ENCODE data around the gene NTM. TPM values are rescaled to one million over a fixed set of nuclear protein-coding genes. Genes with fewer than 3 reads are reported as not detected.

NTM gene
- total and polyA plus RNA-seq, 2 donors from 2014 or later = 0.92 to 10.3 TPM

DNA sequence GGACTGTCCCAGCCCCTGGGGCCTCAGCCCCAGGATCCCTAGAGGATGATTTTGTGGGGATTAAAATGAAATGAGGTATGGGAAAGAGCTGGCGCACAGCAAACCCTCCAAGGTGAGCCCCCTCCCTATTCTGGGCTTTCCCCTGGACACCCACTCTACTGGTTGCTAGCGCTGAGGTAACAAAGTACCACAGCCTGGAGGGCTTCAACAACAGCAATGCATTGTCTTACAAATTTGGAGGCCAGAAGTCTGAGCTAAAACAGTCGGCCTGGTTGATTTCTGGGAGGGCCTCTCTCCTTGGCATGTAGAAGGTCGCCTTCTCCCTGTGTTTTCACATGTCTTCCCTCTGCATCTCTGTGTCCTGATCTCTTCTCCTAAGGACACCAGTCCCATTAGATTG lies 913.6 kb downstream of the NTM start:
- H3K9me3 ChIP-seq (ENCODE audit: control insufficient read depth in 2 of 3, insufficient read depth in 1 of 3, low read length in 3 of 3) = no peaks in the 10 kb centered on the region
- H3K4me1 ChIP-seq (ENCODE audit: control insufficient read depth in 2 of 3, insufficient read depth in 2 of 3, low read depth in 1 of 3, low read length in 3 of 3) = no peaks in the 10 kb centered on the region
- no peak overlapping the region for H3K9ac ChIP-seq (ENCODE audit: low read length in 3 of 3)
- no peak overlapping the region for H3K27ac ChIP-seq (ENCODE audit: low read depth in 2 of 2, low read length in 2 of 2)
- TF ChIP-seq, protein P1, sequence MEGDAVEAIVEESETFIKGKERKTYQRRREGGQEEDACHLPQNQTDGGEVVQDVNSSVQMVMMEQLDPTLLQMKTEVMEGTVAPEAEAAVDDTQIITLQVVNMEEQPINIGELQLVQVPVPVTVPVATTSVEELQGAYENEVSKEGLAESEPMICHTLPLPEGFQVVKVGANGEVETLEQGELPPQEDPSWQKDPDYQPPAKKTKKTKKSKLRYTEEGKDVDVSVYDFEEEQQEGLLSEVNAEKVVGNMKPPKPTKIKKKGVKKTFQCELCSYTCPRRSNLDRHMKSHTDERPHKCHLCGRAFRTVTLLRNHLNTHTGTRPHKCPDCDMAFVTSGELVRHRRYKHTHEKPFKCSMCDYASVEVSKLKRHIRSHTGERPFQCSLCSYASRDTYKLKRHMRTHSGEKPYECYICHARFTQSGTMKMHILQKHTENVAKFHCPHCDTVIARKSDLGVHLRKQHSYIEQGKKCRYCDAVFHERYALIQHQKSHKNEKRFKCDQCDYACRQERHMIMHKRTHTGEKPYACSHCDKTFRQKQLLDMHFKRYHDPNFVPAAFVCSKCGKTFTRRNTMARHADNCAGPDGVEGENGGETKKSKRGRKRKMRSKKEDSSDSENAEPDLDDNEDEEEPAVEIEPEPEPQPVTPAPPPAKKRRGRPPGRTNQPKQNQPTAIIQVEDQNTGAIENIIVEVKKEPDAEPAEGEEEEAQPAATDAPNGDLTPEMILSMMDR (IDR thresholded peaks at IDR 0.05; ENCODE audit: borderline replicate concordance, extremely low read depth, insufficient read depth) = no peak
- no peaks in the 10 kb centered on the region for H3K27me3 ChIP-seq (ENCODE audit: control insufficient read depth, insufficient read depth, low read length)
- no peak for FAIRE-seq
- DNase-seq = no peak
- intact Hi-C loops (cut with DNase I) = no loop called here
- H3K4me3 ChIP-seq (ENCODE audit: low read length in 3 of 3) = no peak overlapping the region
- no peaks in the 10 kb centered on the region for H3K36me3 ChIP-seq (ENCODE audit: control insufficient read depth in 2 of 3, insufficient read depth in 3 of 3, low read length in 3 of 3)

DNA sequence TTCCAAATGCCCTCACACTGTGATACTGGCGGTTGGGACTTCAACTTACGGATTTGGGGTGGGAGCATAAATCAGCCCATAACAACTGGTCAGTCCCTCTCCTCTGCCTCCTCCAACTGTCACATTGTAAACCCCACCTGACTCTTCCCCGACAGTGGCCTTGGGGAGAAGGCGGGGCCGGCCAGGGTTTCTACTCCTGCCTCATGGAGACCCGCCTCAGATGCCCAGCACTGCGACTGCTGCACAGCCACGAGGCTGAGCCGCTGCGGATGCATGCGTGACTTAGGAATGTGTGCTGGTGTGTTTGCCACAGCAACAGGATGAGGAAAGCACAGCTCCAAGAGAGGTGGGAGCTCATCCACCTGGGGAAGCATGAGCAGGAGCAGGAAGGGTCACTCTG lies 914.2 kb downstream of the NTM start:
- no peaks in the 10 kb centered on the region for H3K27me3 ChIP-seq (ENCODE audit: control insufficient read depth, insufficient read depth, low read length)
- DNase-seq = no peak
- intact Hi-C loops (cut with DNase I) = no loop called here
- H3K4me1 ChIP-seq (ENCODE audit: control insufficient read depth in 2 of 3, insufficient read depth in 2 of 3, low read depth in 1 of 3, low read length in 3 of 3) = no peaks in the 10 kb centered on the region
- no peak overlapping the region for H3K27ac ChIP-seq (ENCODE audit: low read depth in 2 of 2, low read length in 2 of 2)
- no peak overlapping the region for H3K4me3 ChIP-seq (ENCODE audit: low read length in 3 of 3)
- H3K9me3 ChIP-seq (ENCODE audit: control insufficient read depth in 2 of 3, insufficient read depth in 1 of 3, low read length in 3 of 3) = no peaks in the 10 kb centered on the region
- TF ChIP-seq, protein P1 (IDR thresholded peaks at IDR 0.05; ENCODE audit: borderline replicate concordance, extremely low read depth, insufficient read depth) = no peak
- FAIRE-seq = no peak
- no peaks in the 10 kb centered on the region for H3K36me3 ChIP-seq (ENCODE audit: control insufficient read depth in 2 of 3, insufficient read depth in 3 of 3, low read length in 3 of 3)
- H3K9ac ChIP-seq (ENCODE audit: low read length in 3 of 3) = no peak overlapping the region

DNA sequence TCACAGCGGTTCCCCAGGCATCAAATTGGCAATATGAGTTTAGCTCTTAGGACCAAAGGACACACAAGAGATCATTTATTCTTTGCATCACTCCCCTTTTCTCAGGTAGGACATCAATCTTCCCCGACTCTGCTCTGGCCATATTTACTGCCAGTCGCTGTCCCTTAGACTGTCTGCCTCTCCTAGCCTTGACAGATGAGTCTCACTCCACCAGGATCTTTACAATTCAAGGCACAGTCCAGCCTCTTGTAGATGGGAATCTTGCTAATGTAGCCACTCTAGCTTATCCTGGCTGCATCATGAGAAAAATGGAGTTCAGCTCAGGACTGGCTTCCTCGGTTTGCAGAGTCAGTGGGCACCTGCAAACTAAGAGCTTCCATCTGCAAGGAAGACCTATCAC lies 915.2 kb downstream of the NTM start:
- no peaks in the 10 kb centered on the region for H3K36me3 ChIP-seq (ENCODE audit: control insufficient read depth in 2 of 3, insufficient read depth in 3 of 3, low read length in 3 of 3)
- DNase-seq (no peak), FAIRE-seq (no peak)
- H3K27me3 ChIP-seq (ENCODE audit: control insufficient read depth, insufficient read depth, low read length) = no peaks in the 10 kb centered on the region
- H3K4me1 ChIP-seq (ENCODE audit: control insufficient read depth in 2 of 3, insufficient read depth in 2 of 3, low read depth in 1 of 3, low read length in 3 of 3) = no peaks in the 10 kb centered on the region
- H3K4me3 ChIP-seq (ENCODE audit: low read length in 3 of 3) = no peak overlapping the region
- TF ChIP-seq, protein P1 (IDR thresholded peaks at IDR 0.05; ENCODE audit: borderline replicate concordance, extremely low read depth, insufficient read depth) = no peak
- intact Hi-C loops (cut with DNase I) = no loop called here
- no peak overlapping the region for H3K9ac ChIP-seq (ENCODE audit: low read length in 3 of 3)
- no peak overlapping the region for H3K27ac ChIP-seq (ENCODE audit: low read depth in 2 of 2, low read length in 2 of 2)
- H3K9me3 ChIP-seq (ENCODE audit: control insufficient read depth in 2 of 3, insufficient read depth in 1 of 3, low read length in 3 of 3) = no peaks in the 10 kb centered on the region

DNA sequence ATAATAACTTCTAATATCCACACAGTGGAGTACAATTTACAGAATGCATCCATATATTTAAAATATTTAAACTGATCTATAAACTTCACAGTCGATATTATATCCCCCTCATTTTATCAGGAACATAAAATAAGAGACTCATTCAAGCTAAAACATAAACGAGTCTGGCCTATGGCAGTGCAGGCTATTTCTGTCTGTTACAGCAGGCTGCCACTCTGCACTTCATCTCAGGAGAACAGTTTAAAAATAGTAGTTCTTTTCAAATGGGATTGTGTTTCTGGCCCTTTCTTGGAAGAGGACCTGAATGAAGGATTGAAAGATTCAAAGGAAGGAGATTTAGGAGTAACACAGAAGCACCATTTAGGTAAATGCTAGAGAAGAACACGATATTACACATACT lies 915.7 kb downstream of the NTM start:
- Histone ChIP-seq H3K27ac (ENCODE audit: low read depth in 2 of 2, low read length in 2 of 2) (no peak overlapping the region), H3K27me3 (ENCODE audit: control insufficient read depth, insufficient read depth, low read length) (no peaks in the 10 kb centered on the region), H3K4me1 (ENCODE audit: control insufficient read depth in 2 of 3, insufficient read depth in 2 of 3, low read depth in 1 of 3, low read length in 3 of 3) (no peaks in the 10 kb centered on the region), H3K9ac (ENCODE audit: low read length in 3 of 3) (no peak overlapping the region), H3K4me3 (ENCODE audit: low read length in 3 of 3) (no peak overlapping the region), H3K36me3 (ENCODE audit: control insufficient read depth in 2 of 3, insufficient read depth in 3 of 3, low read length in 3 of 3) (no peaks in the 10 kb centered on the region), H3K9me3 (ENCODE audit: control insufficient read depth in 2 of 3, insufficient read depth in 1 of 3, low read length in 3 of 3) (no peaks in the 10 kb centered on the region)
- TF ChIP-seq, protein P1 (IDR thresholded peaks at IDR 0.05; ENCODE audit: borderline replicate concordance, extremely low read depth, insufficient read depth) = no peak
- intact Hi-C loops (cut with DNase I) = no loop called here
- FAIRE-seq = no peak
- DNase-seq = no peak
